ENCODE results near the gene RNF214.
"Not testable (repeated sequence)": the region's sequence is repeated elsewhere in the genome, so short reads cannot be mapped to it uniquely, and the experiment has no call there.

- TF ChIP-seq CTCF (IDR thresholded peaks at IDR 0.05; ENCODE audit: borderline replicate concordance, extremely low read depth, low read length, poor library complexity, severe bottlenecking); EZH2 (IDR thresholded peaks at IDR 0.05; ENCODE audit: borderline replicate concordance, low read depth, low read length, severe bottlenecking): not testable (repeated sequence)
Observed at GRCh38 chr11:117264624-117265323, 32.3 kb downstream of the RNF214 start.
